ENCODE data around the gene TBC1D14.

The TBC1D14 gene

DNA sequence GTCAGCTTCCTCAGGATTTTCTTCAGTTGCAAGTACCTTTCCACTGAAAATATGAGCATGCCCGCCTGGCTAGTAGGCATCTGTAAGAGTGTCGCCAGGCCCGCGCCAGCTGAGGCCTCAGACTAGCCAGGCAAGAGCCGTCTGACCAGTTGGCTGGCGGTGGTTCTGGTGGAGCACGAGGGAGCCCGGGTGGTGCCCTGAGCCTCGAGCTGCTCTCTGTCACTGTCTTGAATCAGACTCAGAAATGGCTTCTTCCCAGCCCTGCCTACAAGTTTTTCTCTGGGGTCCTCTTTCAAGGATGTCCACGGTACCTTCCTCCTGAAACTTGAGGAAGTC, 146.3 kb downstream of the TBC1D14 start:
- H3K9me3 Mint-ChIP-seq = no peaks in the 10 kb centered on the region
- H3K4me1 Mint-ChIP-seq (ENCODE audit: low read depth) = peaks cover 14% of the 10 kb centered on the region
- no peaks in the 10 kb centered on the region for H3K27me3 Mint-ChIP-seq (ENCODE audit: low read depth)
- no peak overlapping the region for H3K27ac Mint-ChIP-seq
- H3K4me3 Mint-ChIP-seq = no peak overlapping the region
- peaks cover 31% of the 10 kb centered on the region for H3K36me3 Mint-ChIP-seq (ENCODE audit: low read depth)

DNA sequence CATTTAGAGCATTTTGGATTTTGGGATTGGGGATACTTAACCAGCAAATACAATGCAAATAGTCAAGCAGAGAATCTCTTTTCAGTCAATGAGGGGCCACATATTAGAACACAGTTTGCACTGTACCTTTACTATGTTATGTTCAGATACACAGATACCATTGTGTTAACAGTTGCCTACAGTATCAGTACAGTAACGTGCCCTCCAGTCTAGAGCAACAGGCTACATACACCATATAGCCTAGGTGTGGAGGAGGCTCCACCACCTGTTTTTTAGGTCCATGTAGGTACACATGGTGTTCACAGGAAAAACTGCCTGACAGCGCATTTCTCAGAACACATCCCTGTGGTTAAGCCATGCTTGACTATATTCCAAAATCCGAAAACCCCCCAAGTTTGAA, 149.2 kb downstream of the TBC1D14 start:
- Mint-ChIP-seq H3K27me3 (ENCODE audit: low read depth) (no peaks in the 10 kb centered on the region), H3K4me1 (ENCODE audit: low read depth) (peaks cover 5% of the 10 kb centered on the region), H3K36me3 (ENCODE audit: low read depth) (peaks cover 52% of the 10 kb centered on the region), H3K27ac (no peak overlapping the region), H3K4me3 (no peak overlapping the region), H3K9me3 (no peaks in the 10 kb centered on the region)

DNA sequence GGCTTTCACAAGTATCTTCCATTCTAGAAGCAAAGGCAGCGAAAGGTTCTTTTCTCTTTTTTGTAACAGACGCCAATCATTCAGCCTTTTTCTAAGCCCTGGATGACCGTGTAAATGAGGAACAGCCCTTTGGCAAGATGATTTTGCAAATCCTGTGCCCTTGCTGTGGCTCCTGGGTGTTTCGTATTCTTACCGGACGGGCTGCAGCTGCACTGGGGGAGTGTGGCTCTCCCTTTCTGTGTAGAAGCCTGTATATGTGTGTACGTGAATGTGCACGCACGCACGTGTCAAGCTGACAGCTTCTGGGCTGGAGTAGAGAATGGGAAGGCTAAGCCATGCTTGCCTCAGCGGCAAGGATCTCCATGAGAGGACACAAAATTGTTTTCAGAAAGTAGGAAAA, 150.0 kb downstream of the TBC1D14 start:
- Mint-ChIP-seq H3K9me3 (no peaks in the 10 kb centered on the region), H3K27me3 (ENCODE audit: low read depth) (no peaks in the 10 kb centered on the region), H3K36me3 (ENCODE audit: low read depth) (peaks cover 50% of the 10 kb centered on the region), H3K4me1 (ENCODE audit: low read depth) (peaks cover 8% of the 10 kb centered on the region), H3K4me3 (no peak overlapping the region), H3K27ac (no peak overlapping the region)

DNA sequence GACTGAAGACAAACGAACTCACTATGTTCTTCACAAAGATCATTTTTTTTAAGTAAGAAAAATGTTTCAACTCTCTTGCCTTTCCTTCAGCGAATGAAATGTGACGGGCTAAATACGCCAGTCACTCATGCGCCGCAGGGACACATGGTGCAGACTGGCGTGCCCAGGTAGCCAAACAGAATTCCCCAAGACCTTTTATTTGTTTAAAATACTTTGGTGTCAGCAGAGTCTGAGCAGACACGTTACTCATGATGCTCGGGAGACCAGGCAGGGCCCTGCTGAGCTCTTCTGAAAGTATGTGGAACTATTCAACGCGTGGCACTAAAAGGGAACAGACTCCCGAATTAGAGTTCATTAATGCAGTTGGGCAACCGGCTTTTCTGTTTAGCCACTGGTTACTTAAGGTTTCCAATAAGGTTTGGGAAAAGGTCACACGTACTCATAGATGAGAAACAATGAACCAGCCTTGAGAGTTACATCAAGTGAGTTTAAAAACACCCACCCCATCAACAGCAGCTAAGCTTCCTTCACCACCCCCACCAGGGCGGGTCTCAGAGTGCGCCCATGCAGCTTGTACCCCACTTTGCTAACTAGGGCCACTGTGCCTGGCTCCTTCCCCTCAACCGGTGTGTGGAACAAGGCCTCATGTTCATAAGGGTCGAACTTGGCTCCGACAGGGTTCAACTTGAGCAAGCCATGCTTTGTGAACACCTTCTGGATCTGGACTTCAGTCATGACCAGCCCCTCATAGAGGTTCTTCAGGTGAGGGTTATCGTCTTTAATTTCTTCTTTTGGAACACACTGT, 150.9 kb downstream of the TBC1D14 start:
- H3K4me3 Mint-ChIP-seq = no peak overlapping the region
- no peaks in the 10 kb centered on the region for H3K9me3 Mint-ChIP-seq
- H3K27me3 Mint-ChIP-seq (ENCODE audit: low read depth) = no peaks in the 10 kb centered on the region
- peaks cover 57% of the 10 kb centered on the region for H3K36me3 Mint-ChIP-seq (ENCODE audit: low read depth)
- H3K27ac Mint-ChIP-seq = no peak overlapping the region
- peaks cover 15% of the 10 kb centered on the region for H3K4me1 Mint-ChIP-seq (ENCODE audit: low read depth)

DNA sequence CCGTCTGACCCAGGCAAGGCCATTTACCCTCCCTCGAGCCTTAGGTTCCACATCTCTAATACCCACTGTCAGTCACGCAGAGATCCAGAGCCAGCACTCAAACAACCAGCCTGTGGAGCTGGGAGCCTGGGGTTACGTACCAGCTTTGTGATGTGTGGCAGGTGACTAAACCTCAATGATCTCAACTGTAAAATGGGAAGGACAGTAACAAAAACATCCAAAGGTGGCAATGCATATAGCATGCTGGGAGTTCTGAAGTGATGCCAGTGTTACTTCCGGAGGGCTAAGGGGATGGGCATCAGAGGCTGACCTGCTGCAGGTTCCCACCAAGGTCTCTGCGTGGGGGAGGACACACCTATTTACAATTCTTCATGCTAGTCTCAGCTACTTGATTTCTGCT, 152.2 kb downstream of the TBC1D14 start:
- peaks cover 21% of the 10 kb centered on the region for H3K4me1 Mint-ChIP-seq (ENCODE audit: low read depth)
- H3K36me3 Mint-ChIP-seq (ENCODE audit: low read depth) = peaks cover 54% of the 10 kb centered on the region
- no peaks in the 10 kb centered on the region for H3K27me3 Mint-ChIP-seq (ENCODE audit: low read depth)
- no peaks in the 10 kb centered on the region for H3K9me3 Mint-ChIP-seq
- no peak overlapping the region for H3K4me3 Mint-ChIP-seq
- H3K27ac Mint-ChIP-seq = no peak overlapping the region

DNA sequence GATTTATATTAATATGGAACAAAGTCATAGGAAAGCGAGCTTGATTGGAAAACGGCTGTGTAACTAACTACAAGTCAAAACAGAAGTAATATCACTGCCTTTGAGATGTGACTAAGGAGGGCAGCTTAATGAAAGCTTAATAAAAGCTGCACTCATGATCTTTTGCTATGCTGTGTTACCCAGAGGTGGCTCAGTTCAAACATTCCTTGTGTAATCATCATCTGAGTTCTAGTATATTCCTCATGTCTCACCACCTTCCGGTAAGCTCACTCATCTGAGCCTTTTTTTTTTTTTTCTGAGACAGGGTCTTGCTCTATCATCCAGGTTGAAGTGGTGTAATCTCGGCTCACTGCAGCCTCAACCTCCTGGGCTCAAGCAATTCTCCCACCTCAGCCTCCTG, 153.2 kb downstream of the TBC1D14 start:
- Mint-ChIP-seq H3K27me3 (ENCODE audit: low read depth) (no peaks in the 10 kb centered on the region), H3K4me3 (no peak overlapping the region), H3K4me1 (ENCODE audit: low read depth) (peaks cover 27% of the 10 kb centered on the region), H3K9me3 (no peaks in the 10 kb centered on the region), H3K36me3 (ENCODE audit: low read depth) (peaks cover 56% of the 10 kb centered on the region), H3K27ac (no peak overlapping the region)

DNA sequence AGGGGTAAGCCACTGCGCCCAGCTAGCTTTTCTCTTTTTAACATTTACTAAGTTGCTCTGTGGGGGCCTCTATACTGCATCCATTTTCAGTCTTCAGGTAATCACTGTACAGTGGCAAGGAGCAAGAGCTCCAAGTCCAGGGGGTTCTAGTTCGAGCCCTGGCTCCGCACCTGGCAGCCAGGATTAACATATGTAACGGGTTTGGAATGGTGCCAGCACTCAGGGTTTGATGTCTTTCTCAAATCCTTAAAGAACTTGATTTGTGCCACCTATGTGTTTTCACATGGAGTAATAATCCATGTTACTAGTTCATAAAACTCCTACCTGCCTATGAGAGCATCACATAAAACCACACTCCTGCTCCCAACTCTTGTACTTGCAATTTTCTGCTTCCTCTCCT, 153.7 kb downstream of the TBC1D14 start:
- Mint-ChIP-seq H3K9me3 (no peaks in the 10 kb centered on the region), H3K27ac (peak overlapping the region; percentile 11), H3K4me1 (ENCODE audit: low read depth) (peaks cover 29% of the 10 kb centered on the region), H3K4me3 (no peak overlapping the region), H3K36me3 (ENCODE audit: low read depth) (peaks cover 56% of the 10 kb centered on the region), H3K27me3 (ENCODE audit: low read depth) (no peaks in the 10 kb centered on the region)

DNA sequence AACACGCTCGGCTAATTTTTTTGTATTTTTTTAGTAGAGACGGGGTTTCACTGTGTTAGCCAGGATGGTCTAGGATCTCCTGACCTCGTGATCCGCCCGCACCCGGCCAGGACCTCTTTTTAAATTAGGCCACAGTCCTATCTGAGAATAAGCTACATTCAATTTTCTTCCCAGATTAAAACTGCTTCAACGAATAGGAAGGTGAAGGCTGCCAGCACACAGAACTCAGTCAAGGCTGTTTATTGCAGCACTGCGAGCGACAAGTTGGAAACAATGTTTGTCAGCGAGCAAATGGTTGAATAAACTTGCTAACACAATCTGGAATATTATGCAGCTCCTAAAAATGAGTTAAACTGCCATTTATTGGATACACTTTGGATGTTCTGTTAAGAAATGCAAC, 156.4 kb downstream of the TBC1D14 start:
- H3K27ac Mint-ChIP-seq = peak overlapping the region; percentile 52
- H3K9me3 Mint-ChIP-seq = no peaks in the 10 kb centered on the region
- H3K4me3 Mint-ChIP-seq = peak overlapping the region; percentile 83
- H3K4me1 Mint-ChIP-seq (ENCODE audit: low read depth) = peaks cover 40% of the 10 kb centered on the region
- peaks cover 3% of the 10 kb centered on the region for H3K27me3 Mint-ChIP-seq (ENCODE audit: low read depth)
- H3K36me3 Mint-ChIP-seq (ENCODE audit: low read depth) = peaks cover 42% of the 10 kb centered on the region

DNA sequence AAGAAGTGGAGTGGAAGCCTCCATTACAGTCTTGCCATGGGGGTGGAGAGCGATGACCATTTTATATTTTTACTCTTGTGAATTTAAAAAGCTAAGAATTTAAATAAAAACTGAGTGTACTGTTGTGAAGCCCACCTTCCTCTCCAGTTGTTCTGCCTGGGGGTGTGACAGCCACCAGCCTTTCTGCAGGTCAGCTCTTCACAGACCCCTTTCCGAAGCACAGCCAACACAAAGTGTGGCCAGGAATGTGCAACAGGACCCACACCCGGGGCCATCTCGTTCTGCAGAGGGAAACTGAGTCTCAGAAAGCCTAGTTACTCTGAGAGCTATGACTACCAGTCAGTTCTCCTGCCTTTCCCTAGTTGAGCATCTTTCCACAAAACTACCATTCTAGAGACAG, 156.9 kb downstream of the TBC1D14 start:
- no peaks in the 10 kb centered on the region for H3K9me3 Mint-ChIP-seq
- peak overlapping the region; percentile 87 for H3K27ac Mint-ChIP-seq
- peaks cover 8% of the 10 kb centered on the region for H3K27me3 Mint-ChIP-seq (ENCODE audit: low read depth)
- H3K4me3 Mint-ChIP-seq = peak overlapping the region; percentile 83
- H3K36me3 Mint-ChIP-seq (ENCODE audit: low read depth) = peaks cover 38% of the 10 kb centered on the region
- peaks cover 40% of the 10 kb centered on the region for H3K4me1 Mint-ChIP-seq (ENCODE audit: low read depth)

DNA sequence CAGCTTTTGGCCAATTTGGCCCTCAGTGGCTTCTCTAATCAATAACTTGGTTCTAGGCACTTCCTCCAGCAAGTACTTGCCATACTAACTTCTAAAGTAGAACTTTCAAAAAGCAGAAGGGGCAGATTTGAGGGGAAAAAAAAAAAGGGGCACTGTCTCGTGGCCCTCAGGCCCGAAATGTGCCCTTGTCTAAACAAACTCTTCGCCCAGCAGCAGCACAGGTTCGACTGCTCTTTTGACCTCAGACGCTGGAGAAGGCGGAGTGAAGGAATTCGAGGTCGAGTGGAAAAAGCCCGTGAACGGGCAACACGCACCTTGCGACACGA, 157.5 kb downstream of the TBC1D14 start:
- Mint-ChIP-seq H3K27ac (peak overlapping the region; percentile 87), H3K4me1 (ENCODE audit: low read depth) (peaks cover 40% of the 10 kb centered on the region), H3K9me3 (no peaks in the 10 kb centered on the region), H3K36me3 (ENCODE audit: low read depth) (peaks cover 32% of the 10 kb centered on the region), H3K4me3 (peak overlapping the region; percentile 83), H3K27me3 (ENCODE audit: low read depth) (peaks cover 14% of the 10 kb centered on the region)

DNA sequence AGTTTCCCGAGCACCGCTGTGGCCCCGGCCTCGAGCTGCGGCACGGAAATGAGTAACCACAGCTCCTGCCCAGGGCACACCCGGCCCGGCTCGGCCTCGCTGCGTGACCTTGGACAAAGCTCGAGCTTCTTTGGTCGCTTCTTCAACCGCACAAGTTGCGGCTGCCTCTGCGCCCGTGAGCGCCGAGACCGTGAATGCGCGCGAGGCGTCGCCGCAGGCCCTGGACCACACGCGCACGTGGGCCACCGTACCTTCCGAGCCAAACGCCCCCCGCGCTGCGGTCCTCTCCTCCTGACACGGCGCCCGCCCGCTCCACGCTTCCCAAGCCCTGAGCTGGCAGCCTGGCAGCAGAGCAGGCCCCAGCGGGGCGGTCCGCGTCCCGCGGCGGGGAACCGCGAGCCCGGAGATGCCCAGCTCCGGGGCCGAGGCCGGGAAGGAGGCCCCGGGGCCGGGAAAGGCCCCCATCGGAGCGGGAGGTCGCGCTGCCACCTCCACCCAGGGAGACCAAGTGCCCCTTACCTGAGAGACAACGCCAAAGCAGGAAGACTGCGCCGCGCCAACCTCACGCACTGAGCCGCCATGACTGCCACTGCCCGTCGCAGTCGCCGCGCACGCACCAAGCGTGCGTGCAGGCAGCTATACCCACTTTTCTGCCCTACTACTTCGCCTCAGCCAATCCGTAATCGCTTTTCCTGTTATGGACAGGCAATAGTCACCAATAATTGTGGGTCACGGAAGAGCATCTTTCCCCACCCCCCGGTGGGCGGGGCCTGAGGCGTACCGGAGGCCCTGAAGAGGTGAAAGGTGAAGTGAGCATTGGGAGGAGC, 158.0 kb downstream of the TBC1D14 start, which contains the start of gene GRPEL1:
Gene GRPEL1, minus strand, starts transcription at position 613 of the 827 bp plus-strand sequence. Its CDS starts 32 bp downstream, at position 581.
- Mint-ChIP-seq H3K36me3 (ENCODE audit: low read depth) (peaks cover 30% of the 10 kb centered on the region), H3K4me3 (peak within 1 kb of the TSS; percentile 94)

DNA sequence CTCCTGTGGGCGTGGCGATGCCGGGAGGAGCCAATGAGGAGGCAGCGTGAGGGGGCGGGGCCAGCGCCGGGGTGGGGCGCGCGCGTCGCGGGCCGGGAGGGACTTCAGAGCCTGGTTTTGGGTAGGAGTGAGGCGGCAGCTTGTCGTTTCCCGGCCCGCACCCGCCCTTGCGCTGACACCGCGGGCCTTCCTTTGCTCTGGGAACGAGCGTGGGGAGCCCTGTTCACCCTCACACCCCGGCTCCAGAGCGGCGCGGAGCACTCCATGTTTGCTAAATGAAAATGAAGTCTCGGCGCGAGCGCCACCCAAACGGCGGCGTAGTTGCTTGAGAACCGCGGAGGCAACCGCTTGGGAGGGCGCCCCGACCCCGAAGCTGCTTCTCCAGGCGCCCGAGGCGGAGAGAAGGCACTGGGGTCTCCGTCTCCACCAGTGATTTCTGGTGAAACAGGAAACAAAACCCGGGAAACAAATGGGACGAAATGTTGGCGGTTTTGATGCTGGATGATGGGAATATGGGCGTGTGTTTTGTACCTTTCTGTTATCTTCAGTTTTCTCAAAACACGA, 158.7 kb downstream of the TBC1D14 start:
- H3K4me1 Mint-ChIP-seq (ENCODE audit: low read depth) = peaks cover 40% of the 10 kb centered on the region
- H3K27me3 Mint-ChIP-seq (ENCODE audit: low read depth) = peaks cover 19% of the 10 kb centered on the region

More for the DNA sequence above, 158.0 kb downstream of the TBC1D14 start, which contains the start of gene GRPEL1:
- Mint-ChIP-seq H3K4me1 (ENCODE audit: low read depth) (peaks cover 40% of the 10 kb centered on the region), H3K27me3 (ENCODE audit: low read depth) (peaks cover 19% of the 10 kb centered on the region), H3K9me3 (no peaks in the 10 kb centered on the region), H3K27ac (peak within 1 kb of the TSS; percentile 94)

DNA sequence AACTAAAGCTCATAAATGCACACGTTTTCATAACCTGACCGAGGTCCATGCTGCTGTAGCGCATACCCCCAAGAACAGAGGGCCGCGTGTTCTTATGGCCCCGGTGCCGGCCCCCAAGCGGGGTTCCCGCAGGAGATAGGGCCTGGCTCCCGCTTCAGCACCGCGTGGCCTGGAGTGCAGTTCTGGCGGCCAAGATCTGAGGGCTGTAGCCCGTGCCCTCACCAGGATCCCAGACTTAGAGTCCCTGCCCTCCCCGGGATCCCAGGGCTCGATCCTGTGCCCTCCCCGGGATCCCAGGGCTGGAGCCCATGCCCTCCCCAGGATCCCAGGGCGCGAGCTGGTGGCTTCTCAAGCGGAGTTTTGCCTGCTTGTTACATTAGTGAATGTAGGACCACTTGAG, 159.3 kb downstream of the TBC1D14 start:
- H3K4me1 Mint-ChIP-seq (ENCODE audit: low read depth) = peaks cover 38% of the 10 kb centered on the region

More for the DNA sequence above, 158.7 kb downstream of the TBC1D14 start:
- Mint-ChIP-seq H3K27ac (peak overlapping the region; percentile 94), H3K4me3 (peak overlapping the region; percentile 94), H3K36me3 (ENCODE audit: low read depth) (peaks cover 25% of the 10 kb centered on the region), H3K9me3 (no peaks in the 10 kb centered on the region)

DNA sequence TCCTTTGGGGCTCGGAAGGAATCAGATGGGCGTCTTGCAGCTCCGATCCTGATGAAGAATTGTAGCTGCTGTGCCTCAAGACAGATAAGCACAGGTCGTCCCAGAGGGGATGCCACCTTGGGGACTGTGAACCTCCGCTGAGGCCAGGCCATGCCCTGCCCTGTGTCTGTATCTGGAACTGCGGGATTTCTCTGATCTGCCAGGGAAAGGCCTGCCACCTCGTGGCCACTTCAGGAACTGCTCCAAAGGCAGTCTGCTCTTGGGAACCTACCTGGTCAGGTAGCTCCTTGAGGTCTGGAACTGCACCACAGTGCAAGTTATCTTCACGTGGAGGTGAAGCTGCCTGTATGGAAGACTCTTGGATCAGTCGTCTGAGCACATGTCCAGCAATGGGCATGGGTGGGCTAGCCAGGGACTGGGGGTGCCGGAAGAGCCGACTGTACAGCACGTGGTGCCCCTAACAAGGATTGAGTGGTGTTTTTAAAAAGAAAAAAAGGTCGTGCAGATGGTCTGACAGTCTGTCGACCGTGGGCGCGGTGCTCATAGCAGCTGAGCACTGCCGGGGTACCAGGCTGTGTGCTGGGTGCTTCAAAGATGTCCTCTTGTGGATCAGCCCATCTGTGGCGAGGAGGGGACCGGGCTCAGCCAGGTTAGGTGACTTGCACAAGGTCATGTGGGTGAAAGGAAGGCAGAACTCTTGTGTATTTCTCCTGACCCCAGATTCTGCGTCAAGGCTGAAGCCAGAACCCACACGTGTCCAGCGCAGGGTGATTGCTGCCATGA, 161.3 kb downstream of the TBC1D14 start:
- no peak overlapping the region for H3K27ac Mint-ChIP-seq
- H3K9me3 Mint-ChIP-seq = no peaks in the 10 kb centered on the region
- H3K4me3 Mint-ChIP-seq = peak overlapping the region; percentile 19
- peaks cover 19% of the 10 kb centered on the region for H3K27me3 Mint-ChIP-seq (ENCODE audit: low read depth)
- H3K4me1 Mint-ChIP-seq (ENCODE audit: low read depth) = peaks cover 27% of the 10 kb centered on the region
- peaks cover 8% of the 10 kb centered on the region for H3K36me3 Mint-ChIP-seq (ENCODE audit: low read depth)

More for the DNA sequence above, 159.3 kb downstream of the TBC1D14 start:
- Mint-ChIP-seq H3K27me3 (ENCODE audit: low read depth) (peaks cover 19% of the 10 kb centered on the region), H3K27ac (peak overlapping the region; percentile 94), H3K9me3 (no peaks in the 10 kb centered on the region), H3K36me3 (ENCODE audit: low read depth) (peaks cover 20% of the 10 kb centered on the region), H3K4me3 (peak overlapping the region; percentile 94)
